ENCODE measurements around the gene VAV2. TPM values are rescaled to one million over a fixed set of nuclear protein-coding genes. Genes with fewer than 3 reads are reported as not detected.

Gene VAV2
- total and polyA plus RNA-seq, 12 donors: 3.3 to 96.2 (median 31.2) TPM

DNA sequence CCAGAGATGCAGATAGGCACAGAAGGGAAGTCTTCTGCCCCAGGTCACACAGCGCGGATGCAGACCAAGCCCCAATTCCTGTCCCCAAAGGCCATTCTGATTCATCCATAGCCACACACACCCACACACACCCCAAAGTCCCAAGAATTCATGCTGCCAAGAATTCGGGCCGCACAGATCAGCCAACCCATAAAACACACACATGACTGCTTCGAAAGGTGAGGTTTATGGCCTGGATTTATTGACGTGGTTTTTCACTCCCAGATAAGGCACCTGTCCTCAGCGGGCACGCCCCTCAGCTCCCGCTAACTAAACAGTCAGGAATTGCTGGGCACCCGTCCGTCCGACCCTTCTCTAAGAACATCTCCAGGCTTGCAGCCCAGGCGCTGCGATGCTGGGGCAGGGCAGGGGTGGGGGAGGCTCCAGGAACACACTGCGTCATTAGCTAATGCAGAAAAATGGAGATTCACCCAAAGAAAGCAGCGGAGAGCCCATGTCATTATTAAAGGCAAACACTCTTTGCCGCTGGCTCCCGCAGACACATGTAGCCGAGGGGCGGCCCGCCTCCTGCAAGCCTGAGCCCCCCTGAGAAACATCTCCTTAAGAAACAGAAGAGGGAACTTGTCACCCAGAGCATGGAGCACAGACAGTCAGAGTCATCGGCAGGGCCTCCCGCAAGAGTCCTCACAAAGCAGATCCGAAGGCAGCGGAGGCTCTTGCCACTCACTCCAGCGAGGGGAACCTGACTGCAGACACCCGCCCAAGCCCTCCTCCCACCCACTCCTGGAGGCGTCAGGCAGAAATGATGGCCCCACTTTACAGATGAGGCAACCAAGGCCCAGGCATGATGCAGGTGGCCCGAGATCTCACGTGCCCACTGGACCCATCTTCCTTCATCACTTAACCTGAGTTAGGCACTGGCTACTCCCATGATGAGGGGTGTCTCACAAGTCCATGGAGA is 19.9 kb downstream of the VAV2 start:
- no peaks in the 10 kb centered on the region for H3K36me3 ChIP-seq (replicated peaks in 1 of 2)
- WGBS, 4 donors: 81 to 87% (median 86%) methylated on average over 22 to 30 of the region's 30 CpGs
- H3K27me3 ChIP-seq: no peaks in the 10 kb centered on the region
- no peak overlapping the region for H3K4me3 ChIP-seq
- peaks cover 29 to 47% of the 10 kb centered on the region in 2 donors for H3K4me1 ChIP-seq (replicated peaks in 1 of 2)
- no peak for DNase-seq
- peak overlapping the region in 3 of 5 donors; percentile 52 to 97 (median 60) for H3K27ac ChIP-seq
- no peaks in the 10 kb centered on the region for H3K9me3 ChIP-seq (replicated peaks in 1 of 3)
- TF ChIP-seq, protein P1, sequence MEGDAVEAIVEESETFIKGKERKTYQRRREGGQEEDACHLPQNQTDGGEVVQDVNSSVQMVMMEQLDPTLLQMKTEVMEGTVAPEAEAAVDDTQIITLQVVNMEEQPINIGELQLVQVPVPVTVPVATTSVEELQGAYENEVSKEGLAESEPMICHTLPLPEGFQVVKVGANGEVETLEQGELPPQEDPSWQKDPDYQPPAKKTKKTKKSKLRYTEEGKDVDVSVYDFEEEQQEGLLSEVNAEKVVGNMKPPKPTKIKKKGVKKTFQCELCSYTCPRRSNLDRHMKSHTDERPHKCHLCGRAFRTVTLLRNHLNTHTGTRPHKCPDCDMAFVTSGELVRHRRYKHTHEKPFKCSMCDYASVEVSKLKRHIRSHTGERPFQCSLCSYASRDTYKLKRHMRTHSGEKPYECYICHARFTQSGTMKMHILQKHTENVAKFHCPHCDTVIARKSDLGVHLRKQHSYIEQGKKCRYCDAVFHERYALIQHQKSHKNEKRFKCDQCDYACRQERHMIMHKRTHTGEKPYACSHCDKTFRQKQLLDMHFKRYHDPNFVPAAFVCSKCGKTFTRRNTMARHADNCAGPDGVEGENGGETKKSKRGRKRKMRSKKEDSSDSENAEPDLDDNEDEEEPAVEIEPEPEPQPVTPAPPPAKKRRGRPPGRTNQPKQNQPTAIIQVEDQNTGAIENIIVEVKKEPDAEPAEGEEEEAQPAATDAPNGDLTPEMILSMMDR (IDR thresholded peaks at IDR 0.05): no peak
- TF ChIP-seq POLR2A (IDR thresholded peaks at IDR 0.05): no peak
- intact Hi-C loops (cut with DNase I): no loop called here

DNA sequence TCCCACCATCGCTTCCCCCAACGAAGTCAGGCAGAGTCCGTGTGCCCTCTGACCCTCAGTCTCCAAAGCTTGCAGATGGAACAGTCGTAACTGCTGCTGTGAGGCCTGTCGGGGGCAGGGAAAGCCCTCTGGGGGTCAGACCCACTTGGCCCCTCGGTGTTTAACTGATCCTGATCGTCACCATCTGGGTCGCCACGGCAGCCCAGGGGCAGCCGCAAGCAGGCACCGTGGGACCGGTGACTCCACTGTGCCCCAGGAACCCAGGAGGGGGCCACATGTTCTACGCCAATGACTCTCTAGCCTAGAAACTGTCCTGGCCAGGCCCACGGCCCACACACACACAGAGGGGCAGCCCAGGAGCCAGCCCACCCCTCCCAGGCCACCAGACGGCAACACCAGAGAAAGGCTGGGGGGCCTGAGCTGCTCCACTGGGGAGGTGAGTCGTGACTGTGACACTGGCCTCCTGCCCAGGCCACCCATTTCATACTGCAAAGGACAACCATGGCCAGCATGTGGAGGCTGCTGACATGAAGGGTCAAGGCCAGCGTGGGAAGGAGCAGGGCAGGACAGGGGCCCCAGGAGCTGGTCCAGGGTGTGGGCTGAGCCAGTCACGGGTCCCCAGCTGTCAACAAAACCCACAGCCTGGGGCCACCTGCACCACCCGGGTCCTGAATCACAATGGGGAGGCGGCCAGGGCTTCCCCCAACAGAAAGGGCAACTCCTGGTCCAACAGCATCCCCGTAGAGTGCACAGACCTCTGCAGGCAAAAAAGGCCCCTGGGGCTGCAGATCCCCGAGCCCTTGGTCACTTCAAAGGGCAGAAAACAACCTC is 20.8 kb downstream of the VAV2 start:
- peak in 5 of 7 donors; percentile 60 to 78 (median 71) for DNase-seq
- 71 to 80% (median 74%) methylated on average over 11 to 22 of the region's 22 CpGs for WGBS, 4 donors
- intact Hi-C loops (cut with DNase I): no loop called here

GRCh38 chr9:133970581-133971058 is 21.5 kb downstream of the VAV2 start:
- TF ChIP-seq, protein P1 (IDR thresholded peaks at IDR 0.05): no peak
- no peak for TF ChIP-seq POLR2A (IDR thresholded peaks at IDR 0.05)
- H3K4me1 ChIP-seq (replicated peaks in 1 of 2): peaks cover 29 to 46% of the 10 kb centered on the region in 2 donors
- WGBS, 4 donors: 71 to 79% (median 75%) methylated on average over 6 of the region's 6 CpGs
- peak overlapping the region in 3 of 5 donors; percentile 52 to 60 (median 58) for H3K27ac ChIP-seq
- no peaks in the 10 kb centered on the region for H3K36me3 ChIP-seq (replicated peaks in 1 of 2)
- intact Hi-C loops (cut with DNase I): no loop called here
- DNase-seq: no peak
- no peaks in the 10 kb centered on the region for H3K27me3 ChIP-seq
- no peaks in the 10 kb centered on the region for H3K9me3 ChIP-seq (replicated peaks in 1 of 3)
- no peak overlapping the region for H3K4me3 ChIP-seq

More for the DNA sequence above, 20.8 kb downstream of the VAV2 start:
- TF ChIP-seq, protein P1 (IDR thresholded peaks at IDR 0.05): no peak
- TF ChIP-seq POLR2A (IDR thresholded peaks at IDR 0.05): no peak
- Histone ChIP-seq H3K4me1 (replicated peaks in 1 of 2) (peaks cover 29 to 47% of the 10 kb centered on the region in 2 donors), H3K36me3 (replicated peaks in 1 of 2) (no peaks in the 10 kb centered on the region), H3K27ac (peak overlapping the region; percentile 9 to 97 (median 53)), H3K9me3 (replicated peaks in 1 of 3) (no peaks in the 10 kb centered on the region), H3K27me3 (no peaks in the 10 kb centered on the region), H3K4me3 (no peak overlapping the region)

All from adrenal gland (tissue), 12 donors.